NOMO-1 treated with DMSO at 0.1 percent for 48 hours (cell line): ENCODE data around the gene ACOT7.
A peak's percentile ranks its signal among the peaks of the same experiment; 100 is the strongest.
"Not testable (repeated sequence)": the region's sequence is repeated elsewhere in the genome, so short reads cannot be mapped to it uniquely, and the experiment has no call there.

Experiments
- DNase-seq: peaks from one replicate; lab custom pipeline; 2025; ENCODE audit not compliant: unreplicated experiment; lab: John Stamatoyannopoulos, UW

ACOT7 gene

GRCh38 chr1:6365047-6365446 lies 28.5 kb downstream of the ACOT7 start:
- no peak for DNase-seq

GRCh38 chr1:6363085-6363884 lies 30.3 kb downstream of the ACOT7 start:
- not testable (repeated sequence) for DNase-seq

- no peak for DNase-seq
Measured at GRCh38 chr1:6361124-6361775, 32.3 kb downstream of the ACOT7 start.

GRCh38 chr1:6360517-6361070 lies 33.0 kb downstream of the ACOT7 start:
- DNase-seq = no peak

GRCh38 chr1:6360117-6360496 lies 33.5 kb downstream of the ACOT7 start:
- DNase-seq = no peak

GRCh38 chr1:6359216-6360116 lies 34.1 kb downstream of the ACOT7 start:
- DNase-seq = peak; percentile 5

GRCh38 chr1:6358757-6359201 lies 34.8 kb downstream of the ACOT7 start:
- DNase-seq = no peak

GRCh38 chr1:6358144-6358624 lies 35.4 kb downstream of the ACOT7 start:
- no peak for DNase-seq

GRCh38 chr1:6357243-6357936 lies 36.2 kb downstream of the ACOT7 start:
- DNase-seq = no peak

- no peak for DNase-seq
Measured at GRCh38 chr1:6355621-6356020, 37.9 kb downstream of the ACOT7 start.

GRCh38 chr1:6354659-6355317 lies 38.8 kb downstream of the ACOT7 start:
- no peak for DNase-seq

GRCh38 chr1:6353955-6354658 lies 39.5 kb downstream of the ACOT7 start:
- DNase-seq = no peak

- DNase-seq = no peak
Measured at GRCh38 chr1:6353619-6353954, 40.0 kb downstream of the ACOT7 start.

GRCh38 chr1:6352138-6352563 lies 41.4 kb downstream of the ACOT7 start:
- DNase-seq = no peak

- no peak for DNase-seq
Measured at GRCh38 chr1:6351480-6352137, 42.0 kb downstream of the ACOT7 start.

- DNase-seq = no peak
Measured at GRCh38 chr1:6350416-6351088, 43.0 kb downstream of the ACOT7 start.

GRCh38 chr1:6349254-6349943 lies 44.2 kb downstream of the ACOT7 start:
- DNase-seq = no peak
